NCI-H526 (cell line): Measurements from ENCODE around the gene INO80B.

Experiments used
- DNase-seq, 2 experiments: peaks; one replicate each; lab custom pipeline; 2025; lab: John Stamatoyannopoulos, UW

INO80B gene

DNA sequence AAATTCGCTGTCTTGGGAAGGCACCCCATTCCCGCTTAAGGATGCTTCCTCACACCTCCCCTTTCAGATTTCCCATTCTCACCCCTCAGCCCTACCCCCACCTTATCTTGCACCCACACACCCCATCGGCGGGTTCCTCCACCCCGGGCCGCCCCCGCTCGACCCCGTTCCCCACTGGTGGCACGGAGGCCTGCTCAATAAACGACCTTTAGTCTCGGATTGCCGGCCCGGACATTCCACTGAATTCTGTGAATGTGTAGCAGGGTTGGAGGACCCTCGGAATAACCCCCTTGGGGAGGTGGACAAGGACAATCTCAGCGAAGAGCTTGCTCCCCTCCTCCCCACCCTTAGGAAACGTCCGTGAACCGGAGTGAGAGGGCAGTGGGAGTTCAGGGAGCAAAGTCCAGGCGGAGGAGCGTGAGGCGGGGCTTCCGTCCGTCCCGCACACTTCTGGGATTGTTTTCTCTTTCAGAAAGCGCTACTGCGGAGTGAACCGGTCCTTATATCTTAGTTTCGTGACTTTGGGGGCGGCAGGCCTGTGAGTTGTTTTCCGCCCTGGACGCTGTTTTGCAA, 47.3 kb downstream of the INO80B start:
- peak in 1 of 2 experiments; percentile 20 for DNase-seq

- peak in 1 of 2 experiments; percentile 45 for DNase-seq
Measured at GRCh38 chr2:74502720-74503505, 48.0 kb downstream of the INO80B start.

DNA sequence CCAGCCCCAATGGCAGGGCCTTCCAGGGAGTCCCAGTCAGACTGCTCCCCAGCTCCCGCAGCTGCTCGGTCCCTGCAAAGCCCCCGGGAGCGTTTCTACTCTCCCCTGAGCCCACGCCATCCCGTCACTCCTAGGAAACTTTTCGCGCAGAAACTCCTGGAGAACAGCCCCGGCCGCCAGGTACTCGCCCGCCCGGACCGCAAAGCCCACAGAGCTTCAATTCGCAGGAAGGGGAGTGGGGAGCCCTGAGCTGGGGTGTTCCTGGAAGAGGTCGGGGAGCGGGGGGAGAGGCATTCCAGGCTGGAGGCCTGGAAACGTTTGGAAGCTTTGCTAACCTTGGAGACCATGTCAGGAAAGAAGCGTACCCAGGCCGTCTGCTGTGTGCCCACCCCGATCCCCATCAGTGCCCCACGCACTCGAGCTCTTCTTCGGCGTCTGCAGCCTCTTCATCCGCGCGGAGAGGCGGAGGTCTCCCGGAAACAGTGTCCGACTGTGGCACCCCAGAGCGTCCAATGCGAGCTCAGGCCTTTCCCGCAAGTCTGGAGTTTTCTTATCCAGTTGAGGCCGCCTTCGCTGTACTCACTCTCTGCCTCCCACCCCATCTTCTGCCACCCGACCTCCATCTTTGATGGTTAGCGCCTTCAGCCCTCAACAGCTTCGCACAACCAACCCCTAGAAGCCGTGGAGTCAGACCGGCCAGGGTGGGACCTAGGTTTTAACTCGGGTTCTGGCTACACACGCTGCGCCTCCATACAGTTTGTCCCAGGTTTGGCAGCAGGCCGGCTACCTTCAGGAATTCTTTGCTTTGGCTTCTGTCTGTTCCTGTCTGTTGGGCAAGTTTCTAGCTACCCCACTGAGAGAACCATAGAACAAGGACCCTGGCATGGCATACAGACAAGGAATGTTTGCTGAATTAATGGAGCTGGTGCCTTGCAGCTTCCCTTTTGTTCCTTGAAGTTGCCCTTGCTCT, 48.9 kb downstream of the INO80B start:
- no peak for DNase-seq

GRCh38 chr2:74504591-74504990, 49.7 kb downstream of the INO80B start:
- DNase-seq = no peak

GRCh38 chr2:74505448-74506246, 50.8 kb downstream of the INO80B start:
- no peak for DNase-seq

GRCh38 chr2:74507145-74507925, 52.4 kb downstream of the INO80B start, which contains the start of gene PCGF1:
TSS of gene PCGF1 (minus strand) at chr2:74507695. CDS start at chr2:74507668, 27 bp downstream.
- DNase-seq = peak; percentile 98 to 99
